Renal pelvis (tissue), 4 donors: ENCODE results near the gene IFT81. TPM values are rescaled to one million over a fixed set of nuclear protein-coding genes. Genes with fewer than 3 reads are reported as not detected.
A peak's percentile ranks its signal among the peaks of the same experiment; 100 is the strongest.
"Not testable (repeated sequence)": the region's sequence is repeated elsewhere in the genome, so short reads cannot be mapped to it uniquely, and the experiment has no call there.

Source experiments
- DNase-seq: peaks from one replicate; pipeline ENCODE4 v3.0.0-alpha.2; 2013
- polyA plus RNA-seq, 3 donors: library from polyadenylated mRNA; unstranded; fragments of 120-200 nt; gene quantifications; one replicate each; pipeline ENCODE4 v1.2.1, GENCODE V29; 2013; ENCODE audit not compliant: insufficient read length in 3 of 3

Gene IFT81
- polyA plus RNA-seq, 3 donors: 43.8 to 50.5 (median 48.1) TPM

- DNase-seq: peak; percentile 70
These were observed 75.4 kb downstream of the IFT81 start for GRCh38 chr12:110199339-110200123.

- DNase-seq: no peak
These were observed 75.9 kb downstream of the IFT81 start for GRCh38 chr12:110200124-110200417.

- no peak for DNase-seq
These were observed 77.8 kb downstream of the IFT81 start for GRCh38 chr12:110201995-110202394.

DNA sequence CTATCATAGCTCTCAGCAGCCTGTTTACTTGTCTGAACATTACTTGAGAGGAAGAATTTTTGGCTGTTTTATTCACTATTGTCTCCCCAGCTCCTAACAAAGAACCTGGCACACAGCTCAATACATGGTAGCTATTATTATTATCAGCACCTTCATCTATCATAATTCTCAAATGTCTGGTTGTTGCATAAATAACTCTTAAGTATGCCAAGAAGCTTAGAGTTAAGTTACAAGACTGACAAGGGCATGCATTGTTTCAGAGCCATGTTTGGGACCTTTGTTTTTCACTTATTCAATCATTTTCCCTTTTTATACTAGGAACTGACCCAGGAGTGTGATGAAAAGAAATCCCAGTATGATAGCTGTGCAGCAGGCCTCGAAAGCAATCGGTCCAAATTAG lies 79.4 kb downstream of the IFT81 start:
- DNase-seq: no peak

- no peak for DNase-seq
These were observed 81.8 kb downstream of the IFT81 start for GRCh38 chr12:110205931-110206330.

DNA sequence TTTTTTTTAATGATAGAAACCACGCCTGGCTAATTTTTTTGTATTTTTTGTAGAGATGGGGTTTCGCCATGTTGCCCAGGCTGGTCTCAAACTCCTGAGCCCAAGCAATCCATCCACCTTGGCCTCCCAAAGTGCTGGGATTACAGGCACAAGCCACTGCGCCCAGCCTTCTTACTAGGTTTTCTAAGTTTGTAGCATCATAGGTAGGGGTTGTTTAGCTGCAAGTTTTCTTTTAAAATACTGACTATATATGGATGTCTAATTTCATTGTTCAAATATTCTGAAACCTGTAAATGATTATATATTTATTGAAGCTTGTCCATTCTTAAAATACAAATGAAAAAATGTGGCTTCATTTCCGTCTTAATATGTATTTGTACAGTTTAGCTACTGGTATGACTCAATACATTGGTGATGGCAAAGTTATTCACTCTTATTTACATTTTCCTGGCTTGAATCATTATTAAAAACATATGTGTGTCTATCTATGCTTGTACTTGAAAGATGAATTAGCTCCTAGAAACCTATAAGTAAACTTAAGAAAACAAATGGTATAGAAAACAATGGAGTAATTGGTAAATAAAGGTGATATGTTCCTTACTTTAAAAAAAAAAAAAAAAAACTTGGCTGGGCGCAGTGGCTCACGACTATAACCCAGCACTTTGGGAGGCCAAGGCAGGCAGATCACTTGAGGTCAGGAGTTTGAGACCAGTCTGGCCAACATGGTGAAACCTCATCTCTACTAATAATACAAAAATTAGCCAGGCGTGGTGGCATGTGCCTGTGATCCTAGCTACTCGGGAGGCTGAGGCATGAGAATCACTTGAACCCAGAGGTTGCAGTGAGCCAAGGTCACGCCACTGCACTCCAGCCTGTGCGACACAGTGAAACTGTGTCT lies 87.7 kb downstream of the IFT81 start:
- DNase-seq: not testable (repeated sequence)

GRCh38 chr12:110217996-110218674 lies 94.0 kb downstream of the IFT81 start:
- DNase-seq: no peak

- no peak for DNase-seq
These were observed 97.9 kb downstream of the IFT81 start for GRCh38 chr12:110222027-110222426.

DNA sequence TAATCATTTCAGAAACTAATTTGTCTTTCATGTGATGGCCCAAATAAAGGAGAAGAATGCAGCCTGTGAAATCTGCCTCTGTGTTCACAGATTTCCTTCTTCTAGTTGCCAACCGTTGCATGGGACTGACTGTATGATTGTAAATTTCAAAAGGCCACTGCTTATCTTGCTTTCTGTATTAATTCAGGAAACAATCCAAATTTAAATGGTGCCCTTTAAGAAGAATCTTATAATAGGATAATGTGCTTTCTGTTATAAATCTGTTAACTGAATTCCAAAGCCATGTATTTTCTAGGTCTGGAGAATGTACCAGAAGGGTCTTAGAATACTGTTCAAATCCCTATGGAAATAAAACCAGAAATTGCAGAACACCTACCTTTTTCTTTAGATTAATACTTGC lies 98.3 kb downstream of the IFT81 start:
- DNase-seq: no peak

DNA sequence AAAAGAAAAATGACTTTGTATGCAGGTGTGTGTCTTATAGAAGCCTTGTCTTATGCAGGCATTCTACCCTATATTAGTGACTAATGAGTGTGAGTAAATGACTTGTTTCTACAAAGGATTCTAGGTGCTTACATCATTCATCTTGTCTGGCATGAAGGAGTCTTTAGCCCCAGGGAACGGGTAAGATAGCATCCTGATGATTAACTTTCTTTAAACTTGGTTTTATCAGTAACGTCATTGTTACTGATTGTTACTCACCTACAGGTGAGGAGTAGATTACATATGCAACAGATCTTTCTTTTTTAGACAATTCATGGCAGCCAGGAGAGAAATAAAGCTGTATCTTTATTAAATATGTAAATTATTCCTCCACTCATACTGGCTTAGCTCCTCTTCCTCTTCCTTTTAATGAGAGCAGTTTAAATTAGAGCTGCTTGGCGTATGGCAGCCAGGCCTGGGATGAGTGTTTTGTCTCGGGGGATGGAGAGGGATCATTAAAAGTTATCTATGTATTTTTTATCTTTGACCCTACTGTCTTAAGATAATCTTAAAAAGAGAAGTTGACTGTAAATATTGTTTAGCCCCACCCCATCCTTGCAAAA lies 99.7 kb downstream of the IFT81 start:
- DNase-seq: no peak

DNA sequence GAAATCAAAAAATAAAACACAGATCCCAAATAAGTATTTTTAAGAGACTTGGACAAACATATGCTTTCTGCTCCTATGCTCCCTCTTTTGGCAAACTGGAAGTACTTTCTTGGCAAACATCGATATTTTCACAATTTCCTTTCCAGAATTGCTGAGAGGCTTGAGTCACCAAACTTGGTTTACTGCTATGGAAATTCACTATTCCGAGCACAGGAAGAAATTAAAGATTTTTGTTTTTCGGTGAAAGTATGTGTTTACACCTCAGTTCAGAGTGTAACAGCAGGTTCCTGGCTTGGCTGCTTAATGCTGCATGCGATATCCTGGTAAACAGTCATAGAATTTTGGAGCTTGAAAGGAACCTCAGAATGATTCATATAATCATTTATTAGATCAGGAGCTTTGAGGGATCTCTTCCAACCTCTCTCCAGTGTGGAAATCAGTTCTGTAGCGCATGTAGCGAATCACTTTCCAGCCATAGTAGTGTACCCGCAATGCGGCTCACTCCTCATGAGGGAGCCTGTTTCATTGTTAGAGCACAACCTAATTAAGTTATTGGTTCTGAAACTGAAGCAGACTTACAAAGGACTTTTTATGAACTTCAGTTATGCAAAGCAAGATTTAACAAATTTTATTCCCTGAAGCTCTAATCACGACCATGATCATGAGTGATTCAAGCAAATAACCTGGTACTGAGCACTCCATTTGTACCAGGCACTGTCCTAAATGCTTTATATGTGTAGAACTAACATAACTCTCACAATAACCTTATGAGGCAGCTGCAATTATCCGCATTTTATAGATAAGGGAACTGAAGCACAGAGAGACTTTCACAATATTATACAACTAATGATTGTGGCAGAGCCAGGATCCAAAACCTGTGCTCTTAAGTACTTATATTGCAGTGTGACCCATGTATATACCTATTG lies 100.5 kb downstream of the IFT81 start:
- peak; percentile 36 for DNase-seq

- no peak for DNase-seq
These were observed 103.0 kb downstream of the IFT81 start for GRCh38 chr12:110227138-110227537.

- not testable (repeated sequence) for DNase-seq
These were observed 104.2 kb downstream of the IFT81 start for GRCh38 chr12:110228348-110228747.

DNA sequence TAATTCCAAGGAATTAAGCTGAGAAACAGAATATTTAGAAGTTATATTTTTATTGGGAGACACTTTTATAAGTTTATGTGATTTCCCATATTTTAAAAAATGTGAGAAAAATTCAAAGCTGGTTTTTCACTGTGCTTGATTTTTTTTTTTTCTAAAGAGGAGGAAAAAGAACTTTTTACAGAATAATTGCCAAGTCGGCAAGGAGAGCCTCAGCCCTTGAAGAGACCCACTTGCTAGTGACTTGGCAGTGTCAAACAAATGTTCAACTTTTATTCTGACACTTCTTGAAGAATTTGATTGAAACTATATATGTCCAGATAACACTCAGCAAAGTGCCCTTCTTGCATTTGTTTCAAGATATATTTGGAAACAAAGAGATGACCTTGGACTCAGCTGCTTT lies 104.6 kb downstream of the IFT81 start:
- DNase-seq: no peak

- no peak for DNase-seq
These were observed 105.3 kb downstream of the IFT81 start for GRCh38 chr12:110229409-110229808.

GRCh38 chr12:110230655-110231054 lies 106.5 kb downstream of the IFT81 start:
- DNase-seq: no peak

DNA sequence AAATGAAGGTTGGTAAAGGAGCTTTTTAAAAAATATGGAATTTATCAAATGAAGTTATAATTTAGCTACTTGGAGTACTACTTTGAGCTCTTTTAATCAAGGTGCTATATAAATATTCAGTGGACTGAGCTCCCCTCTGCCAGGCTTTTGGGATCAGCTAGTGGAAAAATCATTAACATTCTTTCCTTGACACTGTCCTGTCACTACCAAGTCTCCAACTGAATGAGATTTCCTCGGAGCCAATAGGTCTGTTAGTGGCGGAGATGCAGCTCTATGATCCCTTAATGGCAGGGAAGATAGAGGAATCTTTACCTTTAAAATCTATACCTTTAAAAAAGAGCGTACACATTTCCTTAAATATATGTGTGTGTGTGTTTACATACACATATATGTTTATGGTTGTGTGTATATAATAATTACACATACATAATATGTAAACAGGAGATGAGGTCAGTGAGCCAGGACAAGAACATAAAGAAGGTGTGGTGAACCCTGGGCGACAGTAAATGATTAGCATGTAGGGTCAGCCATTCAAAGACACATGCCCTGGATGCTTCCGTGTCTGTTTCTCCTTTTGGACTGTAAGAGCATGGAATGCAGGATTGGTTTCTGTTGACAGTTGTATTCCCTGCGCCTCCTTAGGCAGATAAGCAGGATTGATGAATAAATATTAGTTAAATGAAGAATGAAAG lies 109.2 kb downstream of the IFT81 start:
- DNase-seq: no peak

DNA sequence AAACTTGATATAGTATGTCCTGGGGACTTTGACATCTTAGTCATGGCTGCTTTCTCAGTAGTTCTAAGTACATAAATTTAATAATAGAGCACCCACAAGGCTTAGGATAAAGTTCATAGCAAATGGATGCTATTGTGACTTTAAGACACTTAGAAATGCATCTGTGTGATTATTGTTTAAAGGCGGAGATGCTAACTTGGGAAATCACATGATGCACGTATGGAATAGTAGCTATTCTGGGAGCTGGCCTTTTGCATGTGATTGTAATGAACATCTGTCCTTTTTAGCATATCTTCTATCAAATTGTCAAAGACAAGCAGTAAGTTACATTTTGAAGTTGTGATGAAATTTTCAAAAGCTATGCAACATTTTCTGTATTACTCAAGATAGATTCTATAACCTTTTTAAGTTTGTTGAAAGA lies 110.2 kb downstream of the IFT81 start:
- DNase-seq: no peak

DNA sequence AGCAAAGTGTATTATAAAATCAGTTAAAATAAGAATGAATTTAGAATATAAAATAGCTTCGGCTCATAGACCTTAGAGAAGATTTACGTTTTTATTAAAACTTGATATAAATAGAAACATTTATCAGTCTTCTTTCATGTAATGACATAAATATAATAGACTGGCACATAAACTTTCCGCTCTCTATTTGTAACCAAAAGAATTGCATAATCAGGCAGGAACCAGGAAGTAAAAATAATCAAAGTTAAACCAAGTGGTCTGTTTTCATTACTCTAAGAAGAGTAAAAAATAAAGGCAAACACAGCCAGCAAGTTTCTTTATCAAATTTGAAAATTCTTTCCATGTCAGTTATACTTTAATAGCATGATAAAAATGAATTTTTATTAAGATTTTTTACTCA lies 110.6 kb downstream of the IFT81 start:
- no peak for DNase-seq

DNA sequence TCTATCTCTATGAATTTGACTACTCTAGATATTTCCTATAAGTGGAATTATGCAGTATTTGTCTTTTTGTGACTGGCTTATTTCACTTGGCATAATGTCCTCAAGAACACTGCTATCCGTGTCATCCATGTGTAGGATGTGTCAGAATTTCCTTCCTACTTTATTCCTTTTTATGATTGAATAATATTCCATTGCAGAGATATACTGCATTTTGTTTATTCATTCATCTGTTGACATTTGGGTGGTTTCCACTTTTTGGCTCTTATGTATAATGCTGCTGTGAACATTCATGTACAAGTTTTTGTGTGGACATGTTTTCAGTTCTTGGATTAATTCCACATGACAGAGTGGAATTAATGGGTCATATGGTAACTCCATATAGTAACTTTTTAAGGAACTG lies 111.2 kb downstream of the IFT81 start:
- no peak for DNase-seq
